Heart left ventricle (tissue), 16 donors: ENCODE measurements around the gene RAB1A. TPM values are rescaled to one million over a fixed set of nuclear protein-coding genes. Genes with fewer than 3 reads are reported as not detected.

ENCODE experiments used
- ATAC-seq, 4 donors: fragments of 200-7000 bp; cut with Tn5 transposase; one replicate each; pipeline ENCODE4 v1.9.1; 2020 to 2022; ENCODE audit warnings: moderate library complexity in 4 of 4, mild to moderate bottlenecking in 3 of 4, moderate number of reproducible peaks in 1 of 4
- DNase-seq, 5 donors: peaks; one replicate each; pipeline ENCODE4 v3.0.0-alpha.2; 2020
- H3K27ac ChIP-seq, 12 donors: fragments of 200-600 bp; sonication (generic) in 4 of 12; one replicate each; pipeline versions ENCODE4 v1.5.0 to v1.8.0; 2016 to 2022; ENCODE audit warnings: mild to moderate bottlenecking in 2 of 12
- H3K27me3 ChIP-seq, 9 donors: fragments of 200-600 bp; sonication (generic) in 2 of 9; one replicate each; pipeline versions ENCODE4 v1.5.1 to v1.8.0; 2016 to 2022; ENCODE audit warnings: mild to moderate bottlenecking in 3 of 9
- H3K36me3 ChIP-seq, 9 donors: fragments of 200-600 bp; sonication (generic) in 2 of 9; one replicate each; pipeline versions ENCODE4 v1.5.0 to v1.8.0; 2018 to 2022; ENCODE audit warnings: mild to moderate bottlenecking in 2 of 9
- H3K4me1 ChIP-seq, 12 donors: fragments of 200-600 bp; sonication (generic) in 4 of 12; one replicate each; pipeline versions ENCODE4 v1.5.0 to v1.8.0; 2016 to 2022; ENCODE audit warnings: mild to moderate bottlenecking in 3 of 12
- H3K4me3 ChIP-seq, 12 donors: fragments of 200-600 bp; sonication (generic) in 4 of 12; one replicate each; pipeline versions ENCODE4 v1.5.0 to v1.8.0; 2017 to 2022; ENCODE audit warnings: mild to moderate bottlenecking in 9 of 12, moderate library complexity in 4 of 12
- H3K9me3 ChIP-seq, 12 donors: fragments of 200-600 bp; sonication (generic) in 4 of 12; one replicate each; pipeline versions ENCODE4 v1.5.0 to v1.8.0; 2016 to 2022; ENCODE audit warnings: mild to moderate bottlenecking in 1 of 12
- POLR2A ChIP-seq, 2 donors: fragments of 450-650 bp; IDR thresholded peaks; one replicate each; pipeline ENCODE4 v1.6.1; 2017; ENCODE audit warnings: antibody characterized with exemption in 2 of 2, mild to moderate bottlenecking in 2 of 2, moderate library complexity in 2 of 2
- WGBS, 4 donors: extraction: QIAGEN DNeasy Blood & Tissue Kit in 2 of 4; methylation state at CpG; one replicate each; pipeline versions ENCODE4 v1.1.5 to v1.1.7; 2013 to 2018; 5-methylcytosine and 5-hydroxymethylcytosine counted together
- intact Hi-C, 10 donors: fragments of 100-400 bp; cut with DNase I; formaldehyde crosslinking; loops; one replicate each; pipeline versions ENCODE4 v1.11.1 to v1.14.2; 2022
- polyA plus RNA-seq, 2 donors: library from polyadenylated mRNA; stranded (reverse); fragments of 200-250 nt; gene quantifications; one replicate each; pipeline ENCODE4 v1.2.3, GENCODE V29; 2013
- total RNA-seq, 9 donors: library from RNA; depleted of rRNA in 2 of 9; stranded (reverse); fragments of >200 nt in 2 of 9; fragmentation: NEBNext Ultra II Directional in 3 of 9; extraction: Animal tissue kit (Norgen Biotek cat#: 25700) in 3 of 9; gene quantifications; one replicate each; pipeline versions ENCODE4 v1.1.0 to v1.2.4, GENCODE V29; 2016 to 2023
- TF ChIP-seq, protein P1 (sequence below), 12 donors: fragments of 200-600 bp; sonication (generic) in 4 of 12; IDR thresholded peaks; one replicate each; pipeline versions ENCODE4 v1.5.0 to v1.8.0; 2018 to 2022; ENCODE audit warnings: antibody characterized with exemption in 12 of 12, mild to moderate bottlenecking in 5 of 12
- donor health status: ischemic (EF 13 %, LVEDD 7.1; RV severe dilation, severe dysfunction).
- donor health status: healthy with polysubstance abuse.
- donor health status: DM: no; HTN: yes; CAD: no.
- donor health status: DM: no; HTN: no; CAD: no.
- donor health status: ischemic (EF 25% LVEDD 6.9; RV normal size, moderate dysfunction).
- donor health status: ischemic (EF 25% LVEDD 5.7; RV mildly dilated, moderate dysfunction).
- donor health status: healthy.
- donor health status: DM: yes; HTN: yes; CAD: no.
- donor health status: ischemic (EF 35%, LVEDD 5.7; RV mildly dilated, moderate dysfunction).
- donor health status: nonischemic (EF 11% LVEDD 7.7; RV severe dilation, severe dysfunction).
- donor health status: DM: yes; HTN: yes; CAD: no.
- donor health status: PGD.
- donor health status: ischemic (EF 29% LVEDD 5.4; RV normal size, mild dysfunction).
- donor health status: nonischemic (EF 23%, LVEDD 6.1; RV moderate dilation, normal function).

RAB1A gene
- total and polyA plus RNA-seq, 11 donors = 49.0 to 164 (median 118) TPM

DNA sequence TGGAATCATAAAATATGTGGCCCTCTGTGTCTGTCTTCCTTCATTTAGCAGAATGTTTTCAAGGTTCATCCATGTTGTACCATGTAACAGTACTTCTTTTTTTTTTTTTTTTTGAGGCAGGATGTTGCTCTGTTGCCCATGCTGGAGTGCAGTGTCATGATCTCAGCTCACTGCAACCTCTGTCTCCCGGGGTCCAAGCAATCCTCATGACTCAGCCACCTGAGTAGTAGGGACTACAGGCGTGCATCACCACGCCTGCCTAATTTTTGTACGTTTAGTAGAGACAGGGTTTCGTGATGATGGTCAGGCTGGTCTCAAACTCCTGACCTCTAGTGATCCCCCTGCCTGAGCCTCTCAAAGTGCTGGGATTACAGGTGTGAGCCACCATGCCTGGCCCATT lies 31.2 kb downstream of the RAB1A start:
- H3K4me1 ChIP-seq = peaks cover 0 to 36% (median 10%) of the 10 kb centered on the region in 12 donors
- WGBS, 4 donors = 82 to 87% (median 84%) methylated on average over 5 of the region's 5 CpGs
- peaks cover 0 to 100% (median 89%) of the 10 kb centered on the region in 9 donors for H3K36me3 ChIP-seq
- ATAC-seq (no peak), DNase-seq (no peak)
- no peak overlapping the region for H3K4me3 ChIP-seq
- no peak for TF ChIP-seq POLR2A (IDR thresholded peaks at IDR 0.05)
- no peak overlapping the region for H3K27ac ChIP-seq
- no peaks in the 10 kb centered on the region for H3K27me3 ChIP-seq
- H3K9me3 ChIP-seq = no peaks in the 10 kb centered on the region
- intact Hi-C loops = no loop called here

DNA sequence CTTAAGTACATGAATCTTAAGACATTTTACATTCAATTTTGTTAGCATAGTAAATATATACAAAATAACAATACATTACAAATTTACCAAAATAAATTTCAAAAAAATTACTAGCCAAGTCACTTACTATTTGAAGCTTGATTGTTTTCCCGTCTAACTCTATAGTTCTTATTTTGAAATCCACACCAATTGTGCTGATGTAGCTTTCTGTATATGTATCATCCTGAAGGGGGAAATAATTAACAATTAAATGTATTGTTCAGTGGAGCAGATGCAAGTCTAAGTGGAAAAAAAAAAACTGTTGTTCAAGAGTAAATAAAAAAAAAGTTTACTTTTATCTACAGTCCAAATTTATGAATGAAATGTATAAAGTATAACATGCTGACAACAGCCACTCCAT lies 32.1 kb downstream of the RAB1A start:
- DNase-seq (no peak), ATAC-seq (no peak)
- WGBS, 4 donors = 48 to 58% (median 56%) methylated on average over 1 of the region's 1 CpG
- Histone ChIP-seq H3K36me3 (peaks cover 0 to 100% (median 89%) of the 10 kb centered on the region in 9 donors), H3K4me3 (no peak overlapping the region), H3K27ac (no peak overlapping the region), H3K4me1 (peaks cover 0 to 36% (median 5%) of the 10 kb centered on the region in 12 donors), H3K27me3 (no peaks in the 10 kb centered on the region), H3K9me3 (no peaks in the 10 kb centered on the region)
- intact Hi-C loops = no loop called here
- no peak for TF ChIP-seq POLR2A (IDR thresholded peaks at IDR 0.05)
- TF ChIP-seq, protein P1, sequence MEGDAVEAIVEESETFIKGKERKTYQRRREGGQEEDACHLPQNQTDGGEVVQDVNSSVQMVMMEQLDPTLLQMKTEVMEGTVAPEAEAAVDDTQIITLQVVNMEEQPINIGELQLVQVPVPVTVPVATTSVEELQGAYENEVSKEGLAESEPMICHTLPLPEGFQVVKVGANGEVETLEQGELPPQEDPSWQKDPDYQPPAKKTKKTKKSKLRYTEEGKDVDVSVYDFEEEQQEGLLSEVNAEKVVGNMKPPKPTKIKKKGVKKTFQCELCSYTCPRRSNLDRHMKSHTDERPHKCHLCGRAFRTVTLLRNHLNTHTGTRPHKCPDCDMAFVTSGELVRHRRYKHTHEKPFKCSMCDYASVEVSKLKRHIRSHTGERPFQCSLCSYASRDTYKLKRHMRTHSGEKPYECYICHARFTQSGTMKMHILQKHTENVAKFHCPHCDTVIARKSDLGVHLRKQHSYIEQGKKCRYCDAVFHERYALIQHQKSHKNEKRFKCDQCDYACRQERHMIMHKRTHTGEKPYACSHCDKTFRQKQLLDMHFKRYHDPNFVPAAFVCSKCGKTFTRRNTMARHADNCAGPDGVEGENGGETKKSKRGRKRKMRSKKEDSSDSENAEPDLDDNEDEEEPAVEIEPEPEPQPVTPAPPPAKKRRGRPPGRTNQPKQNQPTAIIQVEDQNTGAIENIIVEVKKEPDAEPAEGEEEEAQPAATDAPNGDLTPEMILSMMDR (IDR thresholded peaks at IDR 0.05) = no peak

DNA sequence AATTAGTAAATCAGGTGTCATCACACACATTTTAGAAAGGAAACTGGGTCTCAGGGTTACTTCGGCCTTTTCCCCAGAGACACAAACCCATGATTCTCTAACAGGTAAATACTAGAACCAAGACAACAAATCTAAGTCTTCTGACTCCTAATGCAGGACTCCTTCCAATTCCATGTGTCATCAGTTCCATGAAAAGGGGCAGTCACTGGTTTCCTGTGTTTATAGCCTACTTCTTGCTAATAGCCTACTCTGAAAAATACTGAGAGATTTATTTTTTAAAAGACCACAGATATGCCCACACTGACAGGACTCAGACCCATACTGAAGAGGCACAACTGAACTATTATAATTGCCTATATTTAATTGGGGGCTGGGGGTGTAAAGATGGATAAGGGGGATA lies 33.0 kb downstream of the RAB1A start:
- Histone ChIP-seq H3K27ac (no peak overlapping the region), H3K4me1 (peaks cover 0 to 36% (median 2%) of the 10 kb centered on the region in 12 donors), H3K36me3 (peaks cover 0 to 100% (median 89%) of the 10 kb centered on the region in 9 donors), H3K4me3 (no peak overlapping the region), H3K27me3 (no peaks in the 10 kb centered on the region), H3K9me3 (no peaks in the 10 kb centered on the region)
- intact Hi-C loops = no loop called here
- 64 to 88% (median 80%) methylated on average over 1 of the region's 1 CpG for WGBS, 4 donors
- DNase-seq = no peak
- TF ChIP-seq POLR2A (IDR thresholded peaks at IDR 0.05) = no peak
- TF ChIP-seq, protein P1 (IDR thresholded peaks at IDR 0.05) = no peak
- no peak for ATAC-seq

DNA sequence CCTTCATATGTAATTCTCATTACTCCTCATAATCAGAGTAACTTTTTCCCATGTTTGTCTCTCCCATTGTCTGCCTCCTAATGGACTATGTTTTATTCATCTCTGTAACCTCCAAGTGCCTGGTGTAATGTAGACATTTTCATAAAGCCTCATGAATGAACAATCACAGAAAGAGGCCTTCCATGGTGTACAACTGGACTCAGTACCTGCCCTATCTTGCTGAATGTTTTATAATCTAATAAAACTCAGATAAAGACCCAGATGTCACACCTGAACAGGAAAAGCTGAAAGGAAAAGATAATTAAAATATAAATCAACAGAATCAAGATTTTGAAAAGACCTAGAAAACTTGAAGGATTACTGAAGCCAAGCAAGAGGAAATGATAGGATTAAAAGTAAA lies 36.7 kb downstream of the RAB1A start:
- ATAC-seq (no peak), DNase-seq (no peak)
- no peak for TF ChIP-seq POLR2A (IDR thresholded peaks at IDR 0.05)
- TF ChIP-seq, protein P1 (IDR thresholded peaks at IDR 0.05) = no peak
- no peak overlapping the region for H3K4me3 ChIP-seq
- H3K9me3 ChIP-seq = no peaks in the 10 kb centered on the region
- H3K4me1 ChIP-seq = peaks cover 0 to 23% (median 5%) of the 10 kb centered on the region in 12 donors
- H3K27ac ChIP-seq = peak overlapping the region in 1 of 12 donors; percentile 28
- intact Hi-C loops = loop anchor here in 1 of 10 donors (5.0 kb wide), 1 partner anchor 34 kb away; no protein-coding TSS in a partner anchor
- peaks cover 0 to 100% (median 92%) of the 10 kb centered on the region in 9 donors for H3K36me3 ChIP-seq
- no peaks in the 10 kb centered on the region for H3K27me3 ChIP-seq

DNA sequence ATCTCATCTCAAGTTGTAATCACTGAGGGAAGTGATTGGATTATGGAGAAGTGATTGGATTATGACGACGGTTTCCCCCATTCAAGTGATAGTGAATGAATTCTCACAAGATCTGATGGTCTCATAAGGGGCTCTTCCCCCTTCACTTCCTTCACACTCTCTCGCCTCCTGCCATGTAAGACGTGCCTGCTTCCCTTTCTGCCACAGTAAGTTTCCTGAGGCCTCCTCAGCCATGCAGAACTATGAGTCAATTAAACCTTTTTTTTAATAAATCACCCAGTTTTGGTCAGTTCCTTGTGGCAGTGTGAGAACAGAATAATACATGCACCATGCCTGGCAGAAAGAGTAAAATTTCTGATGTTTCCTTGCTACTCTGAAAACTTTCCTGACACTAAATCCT lies 37.1 kb downstream of the RAB1A start:
- Histone ChIP-seq H3K4me3 (no peak overlapping the region), H3K9me3 (no peaks in the 10 kb centered on the region), H3K36me3 (peaks cover 0 to 100% (median 96%) of the 10 kb centered on the region in 9 donors), H3K4me1 (peaks cover 0 to 23% (median 6%) of the 10 kb centered on the region in 12 donors), H3K27me3 (no peaks in the 10 kb centered on the region), H3K27ac (peak overlapping the region in 1 of 12 donors; percentile 28)
- ATAC-seq (no peak), DNase-seq (no peak)
- no peak for TF ChIP-seq POLR2A (IDR thresholded peaks at IDR 0.05)
- TF ChIP-seq, protein P1 (IDR thresholded peaks at IDR 0.05) = no peak
- WGBS, 4 donors = 73 to 85% (median 82%) methylated on average over 4 of the region's 4 CpGs
- intact Hi-C loops = loop anchor here in 1 of 10 donors (5.0 kb wide), 1 partner anchor 35 kb away; no protein-coding TSS in a partner anchor
